ENCODE results near the gene PNLIPRP3. TPM values are rescaled to one million over a fixed set of nuclear protein-coding genes. Genes with fewer than 3 reads are reported as not detected.

The PNLIPRP3 gene
- total and polyA plus RNA-seq, 2 donors (not counting 3 experiments of a cell fraction or from before 2014, with no cell fraction given): not detected

DNA sequence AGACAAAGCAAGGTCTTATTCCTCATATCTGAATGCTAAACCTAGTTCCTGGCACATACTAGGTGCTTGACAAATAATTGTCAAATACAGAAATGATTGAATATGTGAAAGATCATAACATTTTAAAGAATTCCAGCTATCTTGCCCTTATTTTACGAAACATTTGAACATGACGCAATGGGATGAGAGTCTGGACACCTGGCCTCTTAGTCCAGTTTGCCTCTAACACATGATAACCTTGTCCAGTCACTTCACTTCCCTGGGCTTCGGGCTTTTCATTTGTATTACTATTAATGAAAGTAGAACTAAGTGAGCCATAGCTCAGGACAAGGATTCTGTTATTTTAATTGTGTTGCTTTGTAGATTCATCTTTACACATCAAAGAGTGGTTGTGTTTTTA, 32.6 kb downstream of the PNLIPRP3 start:
- Histone ChIP-seq H3K4me2 (ENCODE audit: insufficient read depth, low read length) (no peak overlapping the region), H3K27me3 (ENCODE audit: control insufficient read depth in 2 of 2, insufficient read depth in 2 of 2, low read length in 2 of 2) (no peaks in the 10 kb centered on the region), H3K4me3 (replicated peaks in 1 of 3; ENCODE audit: insufficient read depth in 1 of 3, low read depth in 1 of 3, low read length in 3 of 3) (no peak overlapping the region), H4K20me1 (replicated peaks; ENCODE audit: control insufficient read depth, extremely low read depth, insufficient read depth, low read length) (no peaks in the 10 kb centered on the region), H3K36me3 (ENCODE audit: control insufficient read depth in 2 of 2, extremely low read depth in 1 of 2, insufficient read depth in 2 of 2, low read length in 2 of 2) (no peaks in the 10 kb centered on the region), H3K9me3 (replicated peaks; ENCODE audit: control insufficient read depth, insufficient read depth, low read length) (no peaks in the 10 kb centered on the region), H2AFZ (ENCODE audit: low read depth, low read length) (no peak overlapping the region), H3K4me1 (ENCODE audit: control insufficient read depth, extremely low read depth, insufficient read depth, low read length) (no peaks in the 10 kb centered on the region), H3K9me1 (replicated peaks; ENCODE audit: control insufficient read depth, extremely low read depth, insufficient read depth, low read length) (no peaks in the 10 kb centered on the region), H3K27ac (ENCODE audit: insufficient read depth, low read depth, low read length) (no peak overlapping the region), H3K9ac (replicated peaks; ENCODE audit: extremely low read depth, insufficient read depth, low read length) (no peak overlapping the region), H3K79me2 (ENCODE audit: control insufficient read depth, insufficient read depth, low read length) (no peaks in the 10 kb centered on the region)
- TF ChIP-seq POLR2AphosphoS5 (IDR thresholded peaks at IDR 0.05; ENCODE audit: insufficient read depth, low read depth, low read length) (no peak), JUN (IDR thresholded peaks at IDR 0.05; ENCODE audit: borderline replicate concordance, insufficient read depth, insufficient read length, low read depth) (no peak), EZH2 (IDR thresholded peaks at IDR 0.05; ENCODE audit: borderline replicate concordance, low read depth, low read length, severe bottlenecking) (no peak), GATA2 (IDR thresholded peaks at IDR 0.05; ENCODE audit: insufficient read depth, insufficient read length, low read depth, low read length) (no peak), MYC (IDR thresholded peaks at IDR 0.05; ENCODE audit: low read depth, low read length) (no peak), FOS (IDR thresholded peaks at IDR 0.05; ENCODE audit: borderline replicate concordance, insufficient read depth, low read length) (no peak), POLR2A (IDR thresholded peaks at IDR 0.05; ENCODE audit: low read depth, low read length) (no peak)
- TF ChIP-seq, protein P1, sequence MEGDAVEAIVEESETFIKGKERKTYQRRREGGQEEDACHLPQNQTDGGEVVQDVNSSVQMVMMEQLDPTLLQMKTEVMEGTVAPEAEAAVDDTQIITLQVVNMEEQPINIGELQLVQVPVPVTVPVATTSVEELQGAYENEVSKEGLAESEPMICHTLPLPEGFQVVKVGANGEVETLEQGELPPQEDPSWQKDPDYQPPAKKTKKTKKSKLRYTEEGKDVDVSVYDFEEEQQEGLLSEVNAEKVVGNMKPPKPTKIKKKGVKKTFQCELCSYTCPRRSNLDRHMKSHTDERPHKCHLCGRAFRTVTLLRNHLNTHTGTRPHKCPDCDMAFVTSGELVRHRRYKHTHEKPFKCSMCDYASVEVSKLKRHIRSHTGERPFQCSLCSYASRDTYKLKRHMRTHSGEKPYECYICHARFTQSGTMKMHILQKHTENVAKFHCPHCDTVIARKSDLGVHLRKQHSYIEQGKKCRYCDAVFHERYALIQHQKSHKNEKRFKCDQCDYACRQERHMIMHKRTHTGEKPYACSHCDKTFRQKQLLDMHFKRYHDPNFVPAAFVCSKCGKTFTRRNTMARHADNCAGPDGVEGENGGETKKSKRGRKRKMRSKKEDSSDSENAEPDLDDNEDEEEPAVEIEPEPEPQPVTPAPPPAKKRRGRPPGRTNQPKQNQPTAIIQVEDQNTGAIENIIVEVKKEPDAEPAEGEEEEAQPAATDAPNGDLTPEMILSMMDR (IDR thresholded peaks at IDR 0.05; ENCODE audit: extremely low read depth in 1 of 2, insufficient read depth in 1 of 2, low read depth in 1 of 2, low read length in 2 of 2): no peak
- TF ChIP-seq, protein P2, sequence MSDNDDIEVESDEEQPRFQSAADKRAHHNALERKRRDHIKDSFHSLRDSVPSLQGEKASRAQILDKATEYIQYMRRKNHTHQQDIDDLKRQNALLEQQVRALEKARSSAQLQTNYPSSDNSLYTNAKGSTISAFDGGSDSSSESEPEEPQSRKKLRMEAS (IDR thresholded peaks at IDR 0.05; ENCODE audit: insufficient read depth, insufficient read length): no peak
- ChIA-PET CTCF (no interaction called here), POLR2A (no interaction called here)
- intact Hi-C loops (cut with micrococcal nuclease) (no loop called here), dilution Hi-C loops (cut with MboI; ENCODE audit: extremely low pct_ligation_motif_present, low sequenced_read_pairs) (no loop called here)
- DNase-seq (ENCODE audit: low read depth, low spot score) (no peak), FAIRE-seq (no peak)
- no TSS peak for BruUV-seq (replicated peaks)

Measured in endothelial cell of umbilical vein (primary cell).